A549 (cell line): ENCODE results near the gene SLC25A52. TPM values are rescaled to one million over a fixed set of nuclear protein-coding genes. Genes with fewer than 3 reads are reported as not detected.

Experiments used
- ATAC-seq, 2 experiments: fragments of 200-7000 bp in 1 of 2; fragments of >200 bp in 1 of 2; cut with Nextera tagmentation in 1 of 2; cut with Tn5 transposase in 1 of 2; 3 replicates each; pipeline versions ENCODE4 v1.8.0 to v1.9.1; 2018 to 2020; ENCODE audit warnings: mild to moderate bottlenecking in 1 of 2, moderate library complexity in 1 of 2
- CTCF ChIA-PET: fragments of 300-600 bp; sonication (Branson Sonifier 250); formaldehyde crosslinking; extraction: SDS; loops from one replicate; lab custom pipeline; 2021; ENCODE audit warnings: antibody characterized with exemption, inconsistent platforms; lab: Yijun Ruan, JAX
- POLR2A ChIA-PET: fragments of 350-600 bp; formaldehyde crosslinking; extraction: SDS; loops from one replicate; lab custom pipeline; 2021; ENCODE audit warnings: antibody characterized with exemption, inconsistent platforms; lab: Yijun Ruan, JAX
- DNase-seq, 2 experiments: peaks; one replicate each; pipeline versions ENCODE4 v3.0.0 to v3.0.0-alpha.2; 2011 to 2016; ENCODE audit warnings: low read depth in 1 of 2, low spot score in 1 of 2
- FAIRE-seq: peaks from 2 replicates; lab custom pipeline; 2011; peaks lifted over from hg19 to GRCh38; lab: Jason Lieb, UNC
- H3K27ac ChIP-seq, 2 experiments: fragments of >200 bp; sonication (Bioruptor Twin); formaldehyde crosslinking; 3 replicates each; pipeline ENCODE4 v1.5.1; 2016 to 2017
- H3K4me1 ChIP-seq: fragments of >200 bp; sonication (Bioruptor Twin); formaldehyde crosslinking; 3 replicates; pipeline ENCODE4 v1.6.1; 2016
- H3K4me2 ChIP-seq: fragments of >200 bp; sonication (Bioruptor Twin); formaldehyde crosslinking; 3 replicates; pipeline ENCODE4 v1.6.1; 2016
- H3K4me3 ChIP-seq: fragments of >200 bp; sonication (Bioruptor Twin); formaldehyde crosslinking; 3 replicates; pipeline ENCODE4 v1.5.1; 2016
- H3K9me3 ChIP-seq: fragments of >200 bp; sonication (Bioruptor Twin); formaldehyde crosslinking; 3 replicates; pipeline ENCODE4 v1.6.1; 2016
- BHLHE40 ChIP-seq: IDR thresholded peaks from 2 replicates; pipeline ENCODE4 v1.6.1; 2012; ENCODE audit warnings: low read depth, low read length, inconsistent platforms
- CBX8 ChIP-seq: fragments of 200-600 bp; sonication (generic); IDR thresholded peaks from 2 replicates; pipeline ENCODE4 v1.6.1; 2016
- CEBPB ChIP-seq, 2 experiments: fragments of >200 bp in 1 of 2; sonication (Bioruptor Twin) in 1 of 2; formaldehyde crosslinking in 1 of 2; IDR thresholded peaks; 2 replicates each; pipeline ENCODE4 v1.6.1; 2012 to 2016
- CHD2 ChIP-seq: fragments of 150-350 bp; IDR thresholded peaks from 2 replicates; pipeline ENCODE4 v1.6.1; 2014; ENCODE audit warnings: low read length; ENCODE audit not compliant: partially characterized antibody
- EHF ChIP-seq: fragments of 250-450 bp; sonication (Bioruptor Pico); IDR thresholded peaks from 2 replicates; pipeline ENCODE4 v1.5.0; 2020; ENCODE audit warnings: mild to moderate bottlenecking
- EP300 ChIP-seq, 2 experiments: fragments of >200 bp; sonication (Bioruptor Twin); formaldehyde crosslinking; IDR thresholded peaks; 2 replicates in 1 of 2; 3 replicates in 1 of 2; pipeline ENCODE4 v1.6.1; 2016 to 2017
- ESRRA ChIP-seq: fragments of 150-350 bp; IDR thresholded peaks from 2 replicates; pipeline ENCODE4 v1.6.1; 2014; ENCODE audit warnings: mild to moderate bottlenecking, low read length, borderline replicate concordance
- FOSB ChIP-seq: fragments of 250-450 bp; sonication (Bioruptor Pico); IDR thresholded peaks from 2 replicates; pipeline ENCODE4 v1.5.0; 2020; ENCODE audit warnings: mild to moderate bottlenecking, moderate library complexity
- GATA3 ChIP-seq: IDR thresholded peaks from 2 replicates; pipeline ENCODE4 v1.6.1; 2012; ENCODE audit warnings: borderline replicate concordance
- HDAC2 ChIP-seq: fragments of 200-600 bp; sonication (generic); IDR thresholded peaks from 2 replicates; pipeline ENCODE4 v1.6.1; 2016
- HEYL ChIP-seq: fragments of 250-450 bp; sonication (Bioruptor Pico); IDR thresholded peaks from 2 replicates; pipeline ENCODE4 v1.8.0; 2021; ENCODE audit warnings: mild to moderate bottlenecking, moderate library complexity
- HOXA7 ChIP-seq: fragments of 250-450 bp; sonication (Bioruptor Pico); IDR thresholded peaks from 2 replicates; pipeline ENCODE4 v1.5.0; 2020; ENCODE audit warnings: mild to moderate bottlenecking, moderate library complexity
- HOXB5 ChIP-seq: fragments of 250-450 bp; sonication (Bioruptor Pico); IDR thresholded peaks from 2 replicates; pipeline ENCODE4 v1.5.0; 2020; ENCODE audit warnings: mild to moderate bottlenecking, moderate library complexity
- KDM1A ChIP-seq: fragments of 200-600 bp; sonication (generic); IDR thresholded peaks from 2 replicates; pipeline ENCODE4 v1.6.1; 2016; ENCODE audit warnings: low read depth, mild to moderate bottlenecking
- MAFK ChIP-seq: fragments of 450-650 bp; IDR thresholded peaks from 2 replicates; pipeline ENCODE4 v1.6.1; 2014; ENCODE audit not compliant: partially characterized antibody
- RAD21 ChIP-seq, 2 experiments: fragments of >200 bp in 1 of 2; sonication (Bioruptor Twin) in 1 of 2; formaldehyde crosslinking in 1 of 2; IDR thresholded peaks in 1 of 2; conservative IDR thresholded peaks in 1 of 2; 2 replicates in 1 of 2; 3 replicates in 1 of 2; pipeline ENCODE4 v1.6.1; 2012 to 2018; ENCODE audit warnings: inconsistent platforms in 1 of 2
- RCOR1 ChIP-seq: fragments of 150-350 bp; IDR thresholded peaks from 2 replicates; pipeline ENCODE4 v1.6.1; 2014; ENCODE audit warnings: antibody characterized with exemption, low read length, low read depth
- RNF2 ChIP-seq: fragments of 200-600 bp; sonication (generic); IDR thresholded peaks from 2 replicates; pipeline ENCODE4 v1.6.1; 2016; ENCODE audit warnings: low read depth, mild to moderate bottlenecking, antibody characterized with exemption, moderate library complexity, borderline replicate concordance
- SMC3 ChIP-seq: fragments of >200 bp; sonication (Bioruptor Twin); formaldehyde crosslinking; IDR thresholded peaks from 3 replicates; pipeline ENCODE4 v1.6.1; 2018; ENCODE audit warnings: inconsistent platforms
- ZNF302 ChIP-seq: fragments of 250-450 bp; sonication (Bioruptor Pico); IDR thresholded peaks from 2 replicates; pipeline ENCODE4 v1.9.0; 2021; ENCODE audit warnings: inconsistent platforms, mild to moderate bottlenecking, moderate library complexity
- ZSCAN20 ChIP-seq: fragments of 250-450 bp; sonication (Bioruptor Pico); IDR thresholded peaks from 2 replicates; pipeline ENCODE4 v1.8.0; 2022; ENCODE audit warnings: mild to moderate bottlenecking, moderate library complexity
- WGBS: methylation state at CpG from one replicate; pipeline ENCODE4 v1.1.6; 2017; ENCODE audit errors: missing lambda C conversion rate; 5-methylcytosine and 5-hydroxymethylcytosine counted together
- polyA plus RNA-seq, 4 experiments: library from polyadenylated mRNA; depleted of rRNA in 3 of 4; stranded (reverse); fragments of >200 nt; fragmentation: RNase III in 1 of 4; extraction: RNeasy Plus Mini Kit Qiagen cat#74134 plus additional on column Dnase treatment in 1 of 4; gene quantifications; 2 replicates in 3 of 4; 3 replicates in 1 of 4; pipeline ENCODE4 v1.2.3, GENCODE V29; 2011 to 2017
- TF ChIP-seq, protein P1 (sequence below): fragments of >200 bp; sonication (Bioruptor Twin); formaldehyde crosslinking; IDR thresholded peaks from 3 replicates; pipeline ENCODE4 v1.6.1; 2016
- TF ChIP-seq, protein P2 (sequence below): fragments of >200 bp; sonication (Bioruptor Twin); formaldehyde crosslinking; IDR thresholded peaks from 3 replicates; pipeline ENCODE4 v1.5.1; 2016
- TF ChIP-seq, protein P3 (sequence below): IDR thresholded peaks from 2 replicates; pipeline ENCODE4 v1.6.1; 2012
- TF ChIP-seq, protein P4 (sequence below): fragments of 450-650 bp; IDR thresholded peaks from 2 replicates; pipeline ENCODE4 v1.6.1; 2014; ENCODE audit warnings: antibody characterized with exemption
- TF ChIP-seq, protein P5 (sequence below): fragments of 250-450 bp; sonication (Bioruptor Pico); IDR thresholded peaks from 2 replicates; pipeline ENCODE4 v1.5.0; 2020; ENCODE audit warnings: low read depth, mild to moderate bottlenecking, moderate library complexity

The SLC25A52 gene
- polyA plus RNA-seq, 2 of the 4 experiments (the other 2 are of a cell fraction): 0.10 TPM; not detected in 1

DNA sequence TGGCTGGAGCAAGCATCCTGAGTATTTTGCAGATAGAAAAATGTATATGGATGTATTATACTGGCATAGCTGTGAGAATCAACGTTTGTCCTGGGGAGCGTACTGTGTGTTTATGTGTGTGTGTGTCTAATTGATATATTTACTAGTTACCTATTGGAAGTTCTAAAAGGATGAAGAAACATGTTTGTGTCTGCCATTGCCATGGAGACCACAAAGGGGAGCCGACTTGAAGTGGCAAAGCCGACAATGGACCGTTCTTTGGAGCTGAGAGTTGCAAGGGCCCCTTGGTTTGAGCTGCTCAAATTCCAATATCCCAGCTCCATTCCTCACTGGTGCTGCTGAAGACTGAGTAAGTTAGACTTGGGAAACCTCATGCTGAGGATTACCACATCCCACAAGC, 14.3 kb upstream of the SLC25A52 start:
- DNase-seq (no peak), ATAC-seq (no peak), FAIRE-seq (no peak)
- H3K4me3 ChIP-seq: no peak overlapping the region
- no peak overlapping the region for H3K27ac ChIP-seq
- ChIA-PET CTCF (no interaction called here), POLR2A (no interaction called here)
- 0 out of 3 replicates have a peak, but pooled peaks cover 8% of the 10 kb centered on the region for H3K9me3 ChIP-seq
- no peak for TF ChIP-seq HOXB5
- TF ChIP-seq ESRRA: no peak
- no peaks in the 10 kb centered on the region for H3K4me1 ChIP-seq
- no peak overlapping the region for H3K4me2 ChIP-seq
- 44% methylated on average over 5 of the region's 5 CpGs for WGBS

DNA sequence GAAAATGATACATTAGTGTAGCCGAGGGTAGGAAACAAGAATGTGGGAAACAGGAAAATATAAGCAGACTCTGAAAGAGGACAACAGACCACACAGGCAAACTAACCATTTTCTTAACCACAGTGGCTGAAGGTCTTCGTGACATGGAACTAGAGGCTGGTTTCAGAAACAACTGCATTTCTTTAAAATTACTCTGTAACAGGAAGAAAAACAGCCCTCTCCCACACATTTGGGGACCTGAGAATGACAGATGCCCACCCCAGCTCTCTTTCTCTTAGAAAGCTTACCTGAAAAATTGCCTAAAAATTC, 13.8 kb upstream of the SLC25A52 start:
- no peak overlapping the region for H3K27ac ChIP-seq
- POLR2A ChIA-PET: no interaction called here
- TF ChIP-seq RCOR1: no peak
- TF ChIP-seq KDM1A: no peak
- no peak for TF ChIP-seq EP300 (IDR thresholded peaks at IDR 0.05)
- no peak for TF ChIP-seq ZNF302
- no peak for TF ChIP-seq RAD21 (conservative IDR thresholded peaks at IDR 0.05 in 1 of 2, IDR thresholded peaks at IDR 0.05 in 1 of 2)
- no peak for TF ChIP-seq EHF
- TF ChIP-seq, all 56 proteins: peak for 0
- Histone ChIP-seq H3K4me2 (no peak overlapping the region), H3K9me3 (0 out of 3 replicates have a peak, but pooled peaks cover 5% of the 10 kb centered on the region), H3K4me3 (no peak overlapping the region), H3K4me1 (no peaks in the 10 kb centered on the region)
- WGBS: 55% methylated on average over 2 of the region's 2 CpGs
- FAIRE-seq (no peak), DNase-seq (no peak), ATAC-seq (no peak)
- CTCF ChIA-PET: no interaction called here

DNA sequence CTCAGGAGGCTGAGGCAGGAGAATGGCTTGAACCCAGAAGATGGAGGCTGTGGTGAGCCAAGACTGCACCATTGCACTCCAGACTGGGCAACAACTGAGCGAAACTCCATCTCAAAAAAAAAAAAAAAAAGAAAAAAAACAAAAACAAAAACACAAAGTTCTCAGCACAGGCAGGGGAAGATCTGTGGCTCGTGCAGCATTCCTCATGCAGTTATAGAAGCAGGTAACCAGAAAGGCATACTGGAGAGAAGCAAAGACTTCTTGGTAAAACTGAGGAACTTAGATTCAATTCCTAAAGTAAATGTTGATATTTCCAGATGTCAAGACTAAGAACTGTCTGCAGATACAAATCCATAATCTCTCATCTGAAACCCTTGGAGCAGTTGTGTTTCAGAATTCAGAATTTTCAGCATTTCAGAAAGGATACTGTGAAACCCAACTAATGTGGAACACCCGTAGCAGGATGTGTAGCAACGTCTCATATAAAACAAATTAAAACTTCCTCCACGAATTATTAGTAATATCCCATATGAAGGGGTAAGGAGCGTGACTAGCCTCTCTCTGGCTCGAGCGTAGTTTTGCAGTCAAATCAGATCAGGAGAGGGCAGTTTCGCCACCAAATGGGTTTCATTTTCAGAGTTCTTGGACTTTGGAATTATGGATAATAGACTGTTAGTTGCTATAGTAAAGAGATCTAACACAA, 13.2 kb upstream of the SLC25A52 start:
- CTCF ChIA-PET: no interaction called here
- no peak overlapping the region for H3K27ac ChIP-seq
- ATAC-seq (no peak), FAIRE-seq (no peak), DNase-seq (no peak)
- no peaks in the 10 kb centered on the region for H3K4me1 ChIP-seq
- H3K4me3 ChIP-seq: no peak overlapping the region
- 0 out of 3 replicates have a peak, but pooled peaks cover 3% of the 10 kb centered on the region for H3K9me3 ChIP-seq
- no peak overlapping the region for H3K4me2 ChIP-seq
- no peak for TF ChIP-seq SMC3
- no peak for TF ChIP-seq HDAC2
- TF ChIP-seq, protein P1, sequence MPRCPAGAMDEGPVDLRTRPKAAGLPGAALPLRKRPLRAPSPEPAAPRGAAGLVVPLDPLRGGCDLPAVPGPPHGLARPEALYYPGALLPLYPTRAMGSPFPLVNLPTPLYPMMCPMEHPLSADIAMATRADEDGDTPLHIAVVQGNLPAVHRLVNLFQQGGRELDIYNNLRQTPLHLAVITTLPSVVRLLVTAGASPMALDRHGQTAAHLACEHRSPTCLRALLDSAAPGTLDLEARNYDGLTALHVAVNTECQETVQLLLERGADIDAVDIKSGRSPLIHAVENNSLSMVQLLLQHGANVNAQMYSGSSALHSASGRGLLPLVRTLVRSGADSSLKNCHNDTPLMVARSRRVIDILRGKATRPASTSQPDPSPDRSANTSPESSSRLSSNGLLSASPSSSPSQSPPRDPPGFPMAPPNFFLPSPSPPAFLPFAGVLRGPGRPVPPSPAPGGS: no peak
- TF ChIP-seq, protein P2, sequence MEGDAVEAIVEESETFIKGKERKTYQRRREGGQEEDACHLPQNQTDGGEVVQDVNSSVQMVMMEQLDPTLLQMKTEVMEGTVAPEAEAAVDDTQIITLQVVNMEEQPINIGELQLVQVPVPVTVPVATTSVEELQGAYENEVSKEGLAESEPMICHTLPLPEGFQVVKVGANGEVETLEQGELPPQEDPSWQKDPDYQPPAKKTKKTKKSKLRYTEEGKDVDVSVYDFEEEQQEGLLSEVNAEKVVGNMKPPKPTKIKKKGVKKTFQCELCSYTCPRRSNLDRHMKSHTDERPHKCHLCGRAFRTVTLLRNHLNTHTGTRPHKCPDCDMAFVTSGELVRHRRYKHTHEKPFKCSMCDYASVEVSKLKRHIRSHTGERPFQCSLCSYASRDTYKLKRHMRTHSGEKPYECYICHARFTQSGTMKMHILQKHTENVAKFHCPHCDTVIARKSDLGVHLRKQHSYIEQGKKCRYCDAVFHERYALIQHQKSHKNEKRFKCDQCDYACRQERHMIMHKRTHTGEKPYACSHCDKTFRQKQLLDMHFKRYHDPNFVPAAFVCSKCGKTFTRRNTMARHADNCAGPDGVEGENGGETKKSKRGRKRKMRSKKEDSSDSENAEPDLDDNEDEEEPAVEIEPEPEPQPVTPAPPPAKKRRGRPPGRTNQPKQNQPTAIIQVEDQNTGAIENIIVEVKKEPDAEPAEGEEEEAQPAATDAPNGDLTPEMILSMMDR: no peak
- no peak for TF ChIP-seq GATA3
- TF ChIP-seq CBX8: no peak
- TF ChIP-seq, protein P3, sequence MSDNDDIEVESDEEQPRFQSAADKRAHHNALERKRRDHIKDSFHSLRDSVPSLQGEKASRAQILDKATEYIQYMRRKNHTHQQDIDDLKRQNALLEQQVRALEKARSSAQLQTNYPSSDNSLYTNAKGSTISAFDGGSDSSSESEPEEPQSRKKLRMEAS: no peak
- no peak for TF ChIP-seq ZSCAN20
- TF ChIP-seq FOSB (CRISPR knock-in tag): no peak
- POLR2A ChIA-PET: no interaction called here
- WGBS: 38% methylated on average over 9 of the region's 9 CpGs

DNA sequence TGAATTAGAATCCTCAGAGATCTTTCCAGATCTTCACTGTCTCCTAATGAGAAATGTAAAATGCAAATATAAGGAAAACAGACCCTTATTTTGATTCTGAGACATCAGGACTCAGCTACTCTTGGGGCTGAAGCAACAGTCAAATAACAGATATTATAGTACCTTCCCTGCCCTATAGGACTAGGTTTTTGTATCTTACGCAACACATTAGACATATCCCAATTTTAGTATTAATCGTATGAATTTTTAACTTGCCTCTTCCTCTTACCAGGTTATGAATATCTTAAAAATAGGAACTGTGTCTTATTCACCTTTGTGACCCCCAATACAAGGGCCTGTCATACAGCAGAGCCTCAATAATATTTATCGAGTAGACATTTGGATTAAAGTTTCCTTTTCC, 12.0 kb upstream of the SLC25A52 start:
- H3K27ac ChIP-seq: no peak overlapping the region
- H3K4me3 ChIP-seq: no peak overlapping the region
- no peak overlapping the region for H3K4me2 ChIP-seq
- CTCF ChIA-PET: no interaction called here
- no peaks in the 10 kb centered on the region for H3K9me3 ChIP-seq
- WGBS: 87% methylated on average over 3 of the region's 3 CpGs
- POLR2A ChIA-PET: no interaction called here
- no peak for FAIRE-seq
- H3K4me1 ChIP-seq: no peaks in the 10 kb centered on the region
- DNase-seq: no peak
- TF ChIP-seq BHLHE40 (no peak), MAFK (no peak), HDAC2 (no peak), HOXA7 (no peak), CEBPB (IDR thresholded peaks at IDR 0.05) (no peak), ZSCAN20 (no peak), CHD2 (no peak), HEYL (CRISPR knock-in tag) (no peak), RNF2 (no peak)
- TF ChIP-seq, protein P4, sequence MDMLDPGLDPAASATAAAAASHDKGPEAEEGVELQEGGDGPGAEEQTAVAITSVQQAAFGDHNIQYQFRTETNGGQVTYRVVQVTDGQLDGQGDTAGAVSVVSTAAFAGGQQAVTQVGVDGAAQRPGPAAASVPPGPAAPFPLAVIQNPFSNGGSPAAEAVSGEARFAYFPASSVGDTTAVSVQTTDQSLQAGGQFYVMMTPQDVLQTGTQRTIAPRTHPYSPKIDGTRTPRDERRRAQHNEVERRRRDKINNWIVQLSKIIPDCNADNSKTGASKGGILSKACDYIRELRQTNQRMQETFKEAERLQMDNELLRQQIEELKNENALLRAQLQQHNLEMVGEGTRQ: no peak
- TF ChIP-seq, protein P5, sequence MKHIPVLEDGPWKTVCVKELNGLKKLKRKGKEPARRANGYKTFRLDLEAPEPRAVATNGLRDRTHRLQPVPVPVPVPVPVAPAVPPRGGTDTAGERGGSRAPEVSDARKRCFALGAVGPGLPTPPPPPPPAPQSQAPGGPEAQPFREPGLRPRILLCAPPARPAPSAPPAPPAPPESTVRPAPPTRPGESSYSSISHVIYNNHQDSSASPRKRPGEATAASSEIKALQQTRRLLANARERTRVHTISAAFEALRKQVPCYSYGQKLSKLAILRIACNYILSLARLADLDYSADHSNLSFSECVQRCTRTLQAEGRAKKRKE: no peak
- no peak for ATAC-seq
